Caco-2 (cell line): ENCODE results near the gene DCP1B. TPM values are rescaled to one million over a fixed set of nuclear protein-coding genes. Genes with fewer than 3 reads are reported as not detected.

Experiments used
- BruUV-seq: library from RNA; stranded (reverse); fragments of 400-500 nt; replicated peaks from 2 replicates; lab custom pipeline; 2021; lab: Mats Ljungman, UMichigan
- CTCF ChIA-PET: fragments of 300-600 bp; sonication (Branson Sonifier 250); formaldehyde crosslinking; loops from one replicate; lab custom pipeline; 2022; ENCODE audit warnings: antibody characterized with exemption; lab: Charles Lee
- POLR2A ChIA-PET: fragments of 300-600 bp; sonication (Branson Sonifier 250); formaldehyde crosslinking; loops from one replicate; lab custom pipeline; 2022; ENCODE audit warnings: antibody characterized with exemption; lab: Charles Lee
- DNase-seq, 2 experiments: peaks; one replicate each; pipeline versions ENCODE4 v3.0.0 to v3.0.0-alpha.2; 2020 to 2022
- H3K27me3 ChIP-seq: replicated peaks from 2 replicates; pipeline ENCODE4 v1.6.0; 2011; ENCODE audit warnings: low read length; ENCODE audit not compliant: control insufficient read depth, insufficient read depth
- H3K36me3 ChIP-seq: 2 replicates; pipeline ENCODE4 v1.5.1; 2011; ENCODE audit warnings: low read length; ENCODE audit not compliant: control insufficient read depth, insufficient read depth
- H3K4me1 ChIP-seq: fragments of 250-450 bp; sonication (Bioruptor Pico); 2 replicates; pipeline ENCODE4 v1.5.1; 2020; ENCODE audit warnings: mild to moderate bottlenecking
- H3K4me3 ChIP-seq: 2 replicates; pipeline ENCODE4 v1.5.1; 2011; ENCODE audit warnings: low read depth, mild to moderate bottlenecking, control low read depth, low read length
- H3K9me3 ChIP-seq: fragments of 250-450 bp; sonication (Bioruptor Pico); 2 replicates; pipeline ENCODE4 v1.5.1; 2020; ENCODE audit warnings: mild to moderate bottlenecking, moderate library complexity
- H3K27ac Mint-ChIP-seq: one replicate; pipeline ENCODE4 v1.8.0; 2022; ENCODE audit warnings: mixed read lengths; ENCODE audit not compliant: unreplicated experiment
- H3K27me3 Mint-ChIP-seq: one replicate; pipeline ENCODE4 v1.8.0; 2022; ENCODE audit warnings: mixed read lengths; ENCODE audit not compliant: insufficient read depth, unreplicated experiment
- H3K36me3 Mint-ChIP-seq: one replicate; pipeline ENCODE4 v1.8.0; 2022; ENCODE audit warnings: mild to moderate bottlenecking, mixed read lengths; ENCODE audit not compliant: insufficient read depth, unreplicated experiment
- H3K4me1 Mint-ChIP-seq: one replicate; pipeline ENCODE4 v1.8.0; 2022; ENCODE audit warnings: low read depth, mixed read lengths; ENCODE audit not compliant: unreplicated experiment
- H3K4me3 Mint-ChIP-seq: one replicate; pipeline ENCODE4 v1.8.0; 2022; ENCODE audit warnings: mild to moderate bottlenecking, moderate library complexity, mixed read lengths; ENCODE audit not compliant: unreplicated experiment
- H3K9me3 Mint-ChIP-seq: one replicate; pipeline ENCODE4 v1.8.0; 2022; ENCODE audit warnings: mixed read lengths; ENCODE audit not compliant: unreplicated experiment
- CTCF ChIP-seq, 2 experiments: fragments of 200-600 bp in 1 of 2; IDR thresholded peaks; 1 replicate in 1 of 2; 2 replicates in 1 of 2; pipeline versions ENCODE4 v1.5.1 to v1.8.0; 2011 to 2022; ENCODE audit warnings: antibody characterized with exemption in 1 of 2, control low read depth in 1 of 2, inconsistent platforms in 1 of 2, low read depth in 1 of 2, low read length in 1 of 2, mild to moderate bottlenecking in 1 of 2, moderate library complexity in 1 of 2; ENCODE audit not compliant: insufficient read depth in 1 of 2, severe bottlenecking in 1 of 2, unreplicated experiment in 1 of 2
- intact Hi-C: fragments of 100-400 bp; cut with micrococcal nuclease; formaldehyde crosslinking; loops from one replicate; pipeline ENCODE4 v1.10.0; 2022; ENCODE audit not compliant: unreplicated experiment
- total RNA-seq: library from RNA; stranded (reverse); gene quantifications from 2 replicates; pipeline ENCODE4 v1.2.3, GENCODE V29; 2022

Gene DCP1B
- total RNA-seq, 1 experiment from 2014 or later = 8.2 TPM

- no peak within 1 kb of the TSS for H3K27ac Mint-ChIP-seq
- no peak for TF ChIP-seq CTCF (IDR thresholded peaks at IDR 0.05; ENCODE audit: insufficient read depth in 1 of 2, low read depth in 1 of 2, low read length in 1 of 2, severe bottlenecking in 1 of 2, unreplicated experiment in 1 of 2)
- Histone ChIP-seq H3K27me3 (no peaks in the 10 kb centered on the region), H3K36me3 (no peaks in the 10 kb centered on the region), H3K9me3 (no peaks in the 10 kb centered on the region), H3K4me1 (no peaks in the 10 kb centered on the region), H3K4me3 (no peak within 1 kb of the TSS)
- peaks cover 3% of the 10 kb centered on the region for H3K27me3 Mint-ChIP-seq
- CTCF ChIA-PET = interaction anchor here (0.7 to 1.4 kb wide), 3 partner anchors 22 to 340 kb away, joined by 3 to 5 read pairs (median 3); no protein-coding TSS in a partner anchor
- H3K4me3 Mint-ChIP-seq = no peak within 1 kb of the TSS
- BruUV-seq = no TSS peak
- no peaks in the 10 kb centered on the region for H3K9me3 Mint-ChIP-seq
- intact Hi-C loops = no loop called here
- no peaks in the 10 kb centered on the region for H3K4me1 Mint-ChIP-seq
- peak in 1 of 2 experiments; percentile 35 for DNase-seq
- POLR2A ChIA-PET = no interaction called here
- no peaks in the 10 kb centered on the region for H3K36me3 Mint-ChIP-seq
These were observed 86.0 kb downstream of the DCP1B start, which contains the start of gene CACNA2D4 for GRCh38 chr12:1918081-1918883. Gene CACNA2D4, minus strand, starts transcription at chr12:1918652. Its CDS starts 179 bp downstream, at chr12:1918473.

- H3K4me1 ChIP-seq = no peaks in the 10 kb centered on the region
- Mint-ChIP-seq H3K27me3 (peaks cover 3% of the 10 kb centered on the region), H3K4me3 (no peak overlapping the region), H3K4me1 (no peaks in the 10 kb centered on the region), H3K9me3 (no peaks in the 10 kb centered on the region), H3K27ac (no peak overlapping the region), H3K36me3 (no peaks in the 10 kb centered on the region)
- intact Hi-C loops = no loop called here
- no peaks in the 10 kb centered on the region for H3K36me3 ChIP-seq
- H3K27me3 ChIP-seq = no peaks in the 10 kb centered on the region
- H3K4me3 ChIP-seq = no peak overlapping the region
- BruUV-seq = no TSS peak
- no peak for DNase-seq
- POLR2A ChIA-PET = no interaction called here
- no peaks in the 10 kb centered on the region for H3K9me3 ChIP-seq
- CTCF ChIA-PET = interaction anchor here (0.8 to 1.4 kb wide), 2 partner anchors 22 to 264 kb away, joined by 3 to 5 read pairs; no protein-coding TSS in a partner anchor
- TF ChIP-seq CTCF (IDR thresholded peaks at IDR 0.05; ENCODE audit: insufficient read depth in 1 of 2, low read depth in 1 of 2, low read length in 1 of 2, severe bottlenecking in 1 of 2, unreplicated experiment in 1 of 2) = no peak
These were observed 86.8 kb downstream of the DCP1B start for GRCh38 chr12:1917172-1918070.
